ENCODE data around the gene LRWD1.

DNA sequence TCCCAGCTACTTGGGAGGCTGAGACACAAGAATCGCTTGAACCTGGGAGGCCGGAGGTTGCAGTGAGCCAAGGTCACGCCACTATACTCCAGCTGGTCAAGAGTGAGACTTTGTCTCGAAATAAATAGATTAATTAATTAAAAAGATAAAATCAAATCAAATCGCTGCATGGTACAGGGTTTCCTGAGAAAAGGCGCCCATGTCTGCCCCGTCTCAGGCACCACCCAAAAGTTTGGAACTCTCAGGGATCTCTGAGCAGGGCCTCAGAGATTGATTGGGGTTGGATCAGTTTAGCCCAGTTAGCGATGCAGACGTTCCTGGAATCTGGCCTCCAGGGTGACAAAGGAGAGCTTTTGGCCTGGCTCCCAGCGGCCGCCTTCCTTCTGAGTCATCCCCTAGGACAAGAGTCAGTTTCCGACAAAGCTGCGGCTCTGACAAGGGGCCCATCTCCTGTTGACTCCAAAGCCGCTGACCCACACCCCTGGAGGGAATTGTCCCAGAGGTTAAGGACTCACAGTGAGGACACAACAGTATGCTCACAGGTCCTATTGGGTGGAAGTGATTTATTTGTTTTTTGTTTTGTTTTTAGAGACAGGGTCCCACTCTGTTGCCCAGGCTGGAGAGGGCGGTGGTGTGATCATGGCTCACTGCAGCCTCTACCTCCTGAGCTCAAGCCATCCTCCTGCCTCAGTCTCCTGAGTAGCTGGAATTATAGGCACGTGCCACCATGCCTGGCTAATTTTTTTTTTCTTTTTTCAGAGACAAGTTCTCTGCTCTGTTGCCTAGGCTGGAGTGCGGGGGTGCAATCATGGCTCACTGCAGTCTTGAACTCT is 24.6 kb upstream of the LRWD1 start:
- TF ChIP-seq, protein P1, sequence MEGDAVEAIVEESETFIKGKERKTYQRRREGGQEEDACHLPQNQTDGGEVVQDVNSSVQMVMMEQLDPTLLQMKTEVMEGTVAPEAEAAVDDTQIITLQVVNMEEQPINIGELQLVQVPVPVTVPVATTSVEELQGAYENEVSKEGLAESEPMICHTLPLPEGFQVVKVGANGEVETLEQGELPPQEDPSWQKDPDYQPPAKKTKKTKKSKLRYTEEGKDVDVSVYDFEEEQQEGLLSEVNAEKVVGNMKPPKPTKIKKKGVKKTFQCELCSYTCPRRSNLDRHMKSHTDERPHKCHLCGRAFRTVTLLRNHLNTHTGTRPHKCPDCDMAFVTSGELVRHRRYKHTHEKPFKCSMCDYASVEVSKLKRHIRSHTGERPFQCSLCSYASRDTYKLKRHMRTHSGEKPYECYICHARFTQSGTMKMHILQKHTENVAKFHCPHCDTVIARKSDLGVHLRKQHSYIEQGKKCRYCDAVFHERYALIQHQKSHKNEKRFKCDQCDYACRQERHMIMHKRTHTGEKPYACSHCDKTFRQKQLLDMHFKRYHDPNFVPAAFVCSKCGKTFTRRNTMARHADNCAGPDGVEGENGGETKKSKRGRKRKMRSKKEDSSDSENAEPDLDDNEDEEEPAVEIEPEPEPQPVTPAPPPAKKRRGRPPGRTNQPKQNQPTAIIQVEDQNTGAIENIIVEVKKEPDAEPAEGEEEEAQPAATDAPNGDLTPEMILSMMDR (IDR thresholded peaks at IDR 0.05) = no peak
- TF ChIP-seq EZH2 (IDR thresholded peaks at IDR 0.05; ENCODE audit: borderline replicate concordance, insufficient read depth, low read depth, low read length, poor library complexity, severe bottlenecking) = no peak

All from B cell (primary cell).